Ammon's horn (tissue), 1 donor: Measurements from ENCODE around the gene BHLHE23.

ENCODE experiments used
- DNase-seq: peaks from one replicate; pipeline ENCODE4 v3.0.0-alpha.2; 2016; ENCODE audit warnings: low spot score

Gene BHLHE23

DNA sequence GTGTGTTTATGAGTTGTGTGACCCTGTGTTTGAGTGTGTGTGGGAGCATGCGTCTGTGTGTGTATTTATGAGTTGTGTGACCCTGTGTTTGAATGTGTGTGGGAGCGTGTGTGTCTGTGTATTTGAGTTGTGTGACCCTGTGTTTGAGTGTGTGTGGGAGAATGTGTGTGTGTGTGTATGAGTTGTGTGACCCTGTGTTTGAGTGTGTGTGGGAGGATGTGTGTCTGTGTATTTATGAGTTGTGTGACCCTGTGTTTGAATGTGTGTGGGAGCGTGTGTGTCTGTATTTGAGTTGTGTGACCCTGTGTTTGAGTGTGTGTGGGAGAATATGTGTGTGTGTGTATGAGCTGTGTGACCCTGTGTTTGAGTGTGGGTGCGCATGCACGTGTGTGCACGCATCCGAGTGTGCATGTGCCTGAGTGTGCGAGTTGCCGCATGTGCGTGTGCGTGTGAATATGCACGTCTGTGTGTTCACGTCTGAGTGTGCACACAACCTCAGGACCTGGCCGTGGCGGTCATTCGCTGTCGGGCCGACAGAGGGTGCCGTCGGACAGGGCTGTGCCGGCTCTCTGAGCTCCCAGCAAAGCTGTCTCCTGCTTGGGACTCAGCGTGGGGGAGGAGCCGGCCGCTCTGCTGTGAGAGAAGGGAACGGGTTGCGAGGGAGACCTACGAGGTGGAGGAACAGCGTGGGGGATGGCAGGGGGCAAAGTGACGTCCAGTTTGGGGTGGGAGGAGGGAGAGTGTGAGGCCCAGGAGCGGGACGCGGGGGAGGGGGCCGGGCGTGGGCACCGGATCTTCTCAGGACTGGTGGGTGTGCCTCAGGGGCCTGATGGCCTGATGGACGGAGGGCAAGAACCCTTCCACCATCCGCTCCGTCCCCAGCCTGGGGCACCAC, 34.6 kb downstream of the BHLHE23 start:
- peak; percentile 88 for DNase-seq

DNA sequence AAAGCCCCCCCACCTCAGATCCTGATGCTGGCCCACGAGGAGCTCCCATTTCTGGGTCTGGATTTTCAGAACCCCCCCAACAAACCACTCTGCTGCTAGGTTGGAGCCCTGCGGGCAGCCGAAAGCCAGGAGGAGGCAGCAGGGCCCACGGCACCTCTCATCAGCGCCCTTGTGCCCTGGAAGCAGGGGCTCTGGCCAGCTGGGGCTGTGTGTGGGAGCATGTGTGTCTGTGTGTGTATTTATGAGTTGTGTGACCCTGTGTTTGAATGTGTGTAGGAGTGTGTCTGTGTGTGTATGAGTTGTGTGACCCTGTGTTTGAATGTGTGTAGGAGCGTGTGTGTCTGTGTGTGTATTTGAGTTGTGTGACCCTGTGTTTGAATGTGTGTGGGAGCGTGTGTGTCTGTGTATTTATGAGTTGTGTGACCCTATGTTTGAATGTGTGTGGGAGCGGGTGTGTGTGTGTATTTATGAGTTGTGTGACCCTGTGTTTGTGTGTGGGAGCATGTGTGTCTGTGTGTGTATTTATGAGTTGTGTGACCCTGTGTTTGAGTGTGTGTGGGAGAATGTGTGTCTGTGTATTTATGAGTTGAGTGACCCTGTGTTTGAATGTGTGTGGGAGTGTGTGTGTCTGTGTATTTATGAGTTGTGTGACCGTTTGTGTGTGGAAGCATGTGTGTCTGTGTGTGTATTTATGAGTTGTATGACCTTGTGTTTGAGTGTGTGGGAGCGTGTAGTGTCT, 35.4 kb downstream of the BHLHE23 start:
- no peak for DNase-seq

DNA sequence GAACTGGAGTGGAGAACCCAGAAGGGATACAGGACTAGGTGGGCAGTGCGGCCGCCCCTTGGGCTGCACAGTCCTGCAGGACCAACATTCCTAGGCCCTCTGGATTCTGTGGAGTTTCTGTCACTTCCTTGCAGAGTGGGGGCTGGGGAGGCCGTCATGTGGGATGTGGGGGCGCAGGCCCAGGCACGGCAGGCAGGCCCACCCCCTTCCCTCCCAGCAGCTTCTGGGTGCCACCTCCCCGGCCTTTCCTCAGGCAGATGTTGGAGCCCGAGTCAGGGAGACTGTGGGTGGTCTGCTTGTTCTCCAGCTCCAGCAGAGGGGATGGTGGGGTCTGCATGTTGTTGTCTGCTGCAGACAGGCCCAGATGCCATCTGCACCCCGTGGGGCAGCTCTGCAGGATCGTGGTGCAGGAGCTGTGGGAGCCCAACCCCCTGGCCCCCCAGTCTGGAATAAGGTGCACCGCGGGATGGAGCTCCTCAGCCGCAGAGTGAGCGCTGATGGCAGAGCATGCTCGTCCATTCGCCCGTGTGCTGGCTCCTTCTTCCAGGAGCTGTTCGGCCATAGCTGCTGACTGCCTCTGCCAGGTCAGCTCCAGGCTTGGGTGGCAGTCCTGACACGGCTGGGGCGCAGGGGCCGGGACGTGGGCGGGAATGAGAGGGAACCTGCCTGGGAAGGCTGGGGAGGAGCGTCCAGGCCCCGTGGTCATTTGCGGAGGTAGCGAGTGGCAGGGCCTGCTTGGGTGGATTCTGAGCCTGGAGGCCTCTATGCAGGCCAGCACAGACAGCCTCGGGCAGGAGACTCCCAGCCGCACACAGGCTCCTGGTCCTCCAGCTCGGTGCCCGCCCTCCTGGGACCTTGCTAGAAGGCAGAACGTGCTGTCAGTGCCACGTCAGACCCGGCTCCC, 36.2 kb downstream of the BHLHE23 start:
- DNase-seq, result no peak

DNA sequence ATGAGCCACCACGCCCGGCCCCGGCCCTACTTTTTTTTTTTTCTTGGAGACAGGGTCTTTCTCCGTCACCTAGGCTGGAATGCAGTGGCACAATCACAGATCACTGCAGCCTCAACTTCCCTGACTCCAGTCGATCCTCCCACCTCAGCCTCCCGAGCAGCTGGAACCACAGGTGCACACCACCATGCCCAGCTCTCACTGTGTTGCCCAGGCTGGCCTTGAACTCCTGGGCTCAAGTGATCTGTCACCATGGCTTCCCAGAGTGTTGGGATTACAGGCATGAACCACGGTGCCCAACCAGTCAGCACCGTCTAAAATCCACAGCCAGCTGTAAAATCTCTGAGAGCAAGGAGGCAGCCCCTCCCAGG, 36.8 kb downstream of the BHLHE23 start:
- no peak for DNase-seq

DNA sequence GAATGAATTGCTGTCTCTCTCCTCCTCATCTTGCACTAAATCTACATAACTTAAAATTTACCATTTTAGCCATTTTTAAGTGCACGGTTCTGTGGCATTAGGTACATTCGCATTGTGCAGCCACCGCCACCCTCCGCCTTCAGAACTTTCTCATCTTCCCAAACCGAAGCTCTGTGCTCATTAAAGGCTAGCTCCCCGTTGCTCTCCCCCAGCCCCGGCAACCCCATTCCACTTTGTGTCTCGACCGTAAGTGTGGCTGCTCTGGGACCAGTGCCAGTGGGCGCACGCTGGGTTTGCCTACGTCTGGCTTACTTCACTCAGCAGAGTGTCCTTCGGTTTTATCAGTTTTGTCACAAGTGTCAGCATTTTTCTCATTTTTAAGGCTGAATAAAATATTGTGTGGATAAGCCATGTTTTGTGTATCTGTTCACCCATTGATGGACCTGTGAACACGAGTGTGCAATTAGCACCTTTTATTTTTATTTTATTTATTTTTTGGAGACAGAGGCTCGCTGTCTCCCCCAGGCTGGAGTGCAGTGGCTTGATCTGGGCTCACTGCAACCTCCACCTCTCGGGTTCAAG, 37.5 kb downstream of the BHLHE23 start:
- DNase-seq, result no peak

DNA sequence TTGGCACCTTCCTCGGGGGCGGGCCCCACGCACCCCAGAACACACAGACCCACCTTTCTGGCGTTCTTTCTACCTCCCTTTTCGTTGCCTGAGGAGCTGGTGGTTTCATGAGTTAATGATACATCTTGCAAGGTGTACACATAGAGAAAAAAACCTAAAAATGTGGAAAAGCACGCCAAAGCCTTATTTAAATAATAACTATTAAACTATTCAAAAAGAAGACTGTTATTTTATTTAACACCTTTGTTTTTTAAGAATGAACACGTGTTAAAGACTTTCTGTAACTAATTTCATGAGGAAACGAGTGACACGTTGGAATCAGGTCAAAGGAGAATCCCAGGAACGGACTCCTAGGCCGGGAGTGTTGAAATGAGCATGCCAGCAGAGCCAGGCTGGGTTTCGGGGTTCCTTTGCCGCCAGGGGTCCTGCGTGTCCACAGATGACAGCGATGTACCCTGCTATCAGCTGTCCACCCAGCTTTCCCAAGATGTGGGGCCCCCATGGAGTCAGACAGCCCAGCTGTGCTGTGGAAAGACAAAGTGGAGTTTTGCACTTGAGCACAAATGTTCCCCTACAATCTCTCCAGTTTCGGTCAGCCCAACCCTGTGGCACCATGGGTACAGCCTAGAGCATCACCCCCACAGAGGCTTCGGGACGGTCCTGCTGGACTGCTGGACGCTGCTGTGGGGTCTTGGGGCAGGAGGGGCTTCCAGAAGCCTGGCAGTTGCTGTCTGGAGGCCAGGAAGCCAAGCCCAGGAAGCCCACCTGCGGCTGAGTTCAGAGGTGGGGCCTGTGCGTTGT, 38.2 kb downstream of the BHLHE23 start:
- no peak for DNase-seq

DNA sequence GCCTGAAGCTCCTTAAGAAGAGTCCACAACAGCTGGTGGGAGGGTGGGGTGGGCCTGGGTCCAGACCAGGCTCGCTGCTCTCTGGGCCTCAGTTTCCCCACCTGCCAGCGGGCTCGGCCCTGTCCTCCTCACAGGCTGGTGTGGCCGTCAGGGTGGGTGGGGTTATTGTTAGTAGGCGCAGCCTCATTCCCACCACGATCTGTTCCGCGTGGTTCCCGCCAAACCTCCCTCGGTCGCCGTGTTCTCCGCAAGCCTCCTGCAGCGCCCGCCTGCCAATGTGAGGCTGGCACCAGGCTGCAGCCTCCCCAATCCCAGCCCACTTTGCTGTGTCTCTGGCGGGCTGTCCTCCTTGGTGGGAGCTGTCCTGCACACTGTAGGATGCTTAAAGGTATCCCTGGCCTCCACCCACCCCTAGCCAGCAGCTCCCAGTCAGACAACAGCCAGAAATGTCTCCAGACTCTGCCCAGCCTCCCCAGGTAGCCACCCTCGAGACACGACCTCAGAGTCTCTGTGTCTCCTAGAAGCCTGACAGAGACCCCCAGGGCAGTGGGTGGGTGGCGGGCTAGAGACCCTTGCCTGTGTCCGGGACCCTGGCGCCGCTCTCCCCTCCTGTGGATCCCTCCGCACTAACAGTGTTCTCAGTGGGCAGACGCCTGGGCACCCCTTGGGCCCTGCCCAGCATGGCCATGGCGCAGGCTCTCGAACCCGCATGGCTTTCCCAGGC, 39.0 kb downstream of the BHLHE23 start:
- DNase-seq, result no peak

DNA sequence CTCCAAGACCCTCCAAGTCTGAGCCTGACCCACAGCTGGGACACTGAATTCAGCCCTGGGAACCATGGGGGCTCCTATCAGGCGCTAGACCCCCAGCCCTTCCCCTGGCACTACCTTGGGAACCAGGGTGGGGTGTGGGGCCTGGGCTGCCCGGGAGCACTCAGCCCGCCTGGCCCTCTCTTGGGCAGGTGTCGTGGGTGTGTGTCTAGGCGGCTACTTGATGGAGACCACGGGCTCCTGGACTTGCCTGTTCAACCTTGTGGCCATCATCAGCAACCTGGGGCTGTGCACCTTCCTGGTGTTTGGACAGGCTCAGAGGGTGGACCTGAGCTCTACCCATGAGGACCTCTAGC, 39.6 kb downstream of the BHLHE23 start:
- DNase-seq, result no peak

DNA sequence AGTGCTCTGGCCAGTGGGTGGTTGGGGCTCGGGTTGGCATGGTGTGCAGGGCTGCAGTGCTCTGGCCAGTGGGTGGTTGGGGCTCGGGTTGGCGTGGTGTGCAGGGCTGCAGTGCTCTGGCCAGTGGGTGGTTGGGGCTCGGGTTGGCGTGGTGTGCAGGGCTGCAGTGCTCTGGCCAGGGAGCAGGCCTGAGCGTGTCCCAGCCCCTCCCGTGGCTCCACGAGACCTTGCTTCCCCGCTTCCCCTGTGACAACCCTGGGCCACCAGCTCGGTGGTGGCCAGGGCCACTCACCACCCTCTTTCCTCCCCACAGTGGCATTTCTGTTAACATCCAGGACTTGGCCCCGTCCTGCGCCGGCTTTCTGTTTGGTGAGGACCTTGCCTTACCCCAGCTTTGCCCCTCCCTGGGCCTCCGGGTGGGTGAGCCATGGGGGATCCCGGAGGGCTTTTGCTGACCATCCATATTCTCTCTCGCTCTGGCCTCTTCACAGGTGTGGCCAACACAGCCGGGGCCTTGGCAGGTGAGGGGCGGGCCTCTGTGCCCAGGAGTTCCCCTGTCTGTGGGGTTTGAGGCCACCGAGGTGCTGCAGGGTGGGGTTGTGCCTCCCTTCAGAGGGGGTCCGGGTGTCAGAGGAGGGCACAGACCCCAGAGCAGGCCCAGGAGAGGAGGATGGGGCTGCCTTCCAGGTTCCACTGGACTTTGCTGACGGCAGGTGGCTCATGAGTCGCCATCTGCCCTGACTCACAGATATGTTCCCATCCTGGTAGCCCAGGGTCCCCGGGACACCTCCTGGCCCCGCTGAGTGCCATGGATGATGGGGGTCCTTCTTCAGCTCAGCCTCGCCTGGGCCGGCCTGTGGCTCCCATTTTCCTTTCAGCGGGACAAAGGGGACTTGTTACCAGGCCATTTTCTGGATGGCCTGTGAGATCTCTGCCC, 40.3 kb downstream of the BHLHE23 start:
- DNase-seq, result no peak

DNA sequence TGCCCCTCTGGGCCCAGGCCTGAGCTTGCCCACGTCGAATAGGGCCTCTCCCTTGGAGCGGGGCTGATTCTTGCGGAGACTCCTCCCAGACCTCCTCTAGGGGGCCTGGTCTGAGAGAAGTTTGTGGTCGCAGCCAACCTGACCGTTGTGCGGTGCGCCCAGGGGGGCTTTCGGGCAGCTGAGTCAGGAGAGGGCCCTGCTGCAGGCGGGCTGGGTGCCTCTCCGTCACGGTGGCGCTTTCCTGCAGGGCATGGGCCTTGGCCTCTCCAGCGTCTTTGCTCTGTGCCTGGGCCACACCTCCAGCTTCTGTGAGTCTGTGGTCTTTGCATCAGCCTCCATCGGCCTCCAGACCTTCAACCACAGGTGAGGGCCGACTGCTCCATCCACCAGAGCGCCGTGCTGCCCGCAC, 41.4 kb downstream of the BHLHE23 start:
- DNase-seq, result no peak

DNA sequence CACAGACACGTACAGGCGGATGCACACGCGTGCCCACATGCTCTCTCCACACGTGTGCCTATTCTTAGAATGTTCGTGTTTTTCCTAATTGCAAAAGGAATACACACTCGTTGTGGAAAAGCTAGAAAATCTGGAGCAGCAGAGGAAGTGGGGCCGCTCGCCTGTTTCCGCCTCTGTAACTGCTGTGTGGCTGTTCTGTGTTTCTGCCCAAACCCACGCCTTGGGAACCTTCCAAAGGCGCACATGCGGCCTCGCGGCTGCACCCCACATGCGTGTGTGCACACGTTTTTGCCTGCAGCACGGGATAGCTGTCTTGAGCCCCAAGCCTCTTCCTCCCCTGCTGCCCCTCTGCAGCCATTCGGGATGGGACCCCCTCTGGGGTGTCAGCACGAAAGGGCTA, 42.1 kb downstream of the BHLHE23 start:
- DNase-seq, result peak; percentile 63

DNA sequence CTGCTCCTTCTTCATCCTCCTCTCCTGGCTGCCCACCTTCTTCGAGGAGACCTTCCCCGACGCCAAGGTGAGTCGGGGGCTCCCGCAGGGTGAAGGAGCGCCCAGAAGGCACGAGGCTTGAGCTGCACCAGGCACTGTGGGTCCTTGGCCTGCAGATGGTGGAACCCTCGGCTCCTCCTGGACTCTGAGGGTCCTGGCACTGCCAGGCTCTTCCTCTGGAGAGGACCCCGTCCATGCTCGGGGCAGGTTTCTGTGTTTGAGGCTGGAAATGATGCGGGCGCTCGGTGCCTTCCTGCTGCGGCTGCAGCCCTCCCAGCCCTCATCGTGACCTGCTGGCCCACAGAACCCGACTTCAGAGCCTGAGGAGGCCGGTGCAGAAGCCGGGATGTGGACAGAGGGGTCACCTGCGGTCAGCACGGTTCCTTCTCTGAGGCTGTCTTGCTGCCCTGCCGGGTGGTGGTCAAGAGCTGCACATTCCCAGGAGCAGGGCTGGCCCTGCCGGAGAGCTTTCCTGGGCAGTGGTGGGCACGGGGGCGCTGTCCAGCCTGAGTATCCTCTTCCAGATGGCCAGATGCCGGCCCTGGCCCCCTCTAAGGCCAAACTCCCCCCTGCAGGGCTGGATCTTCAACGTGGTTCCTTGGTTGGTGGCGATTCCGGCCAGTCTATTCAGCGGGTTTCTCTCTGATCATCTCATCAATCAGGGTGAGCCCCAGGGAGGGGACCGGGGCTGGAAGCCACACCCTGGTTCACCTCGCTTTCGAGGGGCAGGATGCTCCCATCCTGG, 43.0 kb downstream of the BHLHE23 start:
- DNase-seq, result no peak

DNA sequence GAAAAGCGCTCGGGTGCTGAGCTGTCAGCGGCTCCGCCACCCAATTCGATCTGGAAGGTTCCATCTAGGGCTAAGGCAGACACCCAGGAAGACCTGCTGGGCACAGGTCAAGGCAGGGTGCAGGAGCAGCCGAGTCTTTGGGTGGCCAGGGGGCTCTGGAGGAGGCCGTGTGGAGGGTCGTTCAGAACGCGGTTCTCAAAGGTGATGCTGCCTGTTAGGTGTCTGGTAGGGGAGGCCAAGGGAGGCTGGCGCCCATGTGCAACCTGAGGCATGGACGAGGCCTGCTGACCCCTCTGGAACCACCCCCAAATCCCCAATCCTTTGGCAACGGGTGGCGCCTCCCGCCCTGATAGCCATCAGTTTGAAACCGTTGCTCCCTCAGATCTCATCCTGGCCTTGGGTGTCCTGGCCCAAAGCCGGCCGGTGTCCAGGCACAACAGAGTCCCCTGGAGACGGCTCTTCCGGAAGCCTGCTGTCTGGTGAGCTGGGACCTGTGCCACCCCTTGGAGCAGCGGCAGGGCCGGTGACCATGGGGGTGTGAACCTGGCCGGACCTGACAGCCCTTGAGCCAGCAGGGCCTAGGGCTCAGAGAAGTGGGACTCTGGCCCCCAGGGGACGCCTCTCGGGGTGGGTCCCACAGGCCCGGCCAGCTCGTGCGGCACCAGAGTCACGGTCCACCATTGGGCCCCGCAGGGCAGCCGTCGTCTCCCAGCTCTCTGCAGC, 43.7 kb downstream of the BHLHE23 start:
- DNase-seq, result no peak

DNA sequence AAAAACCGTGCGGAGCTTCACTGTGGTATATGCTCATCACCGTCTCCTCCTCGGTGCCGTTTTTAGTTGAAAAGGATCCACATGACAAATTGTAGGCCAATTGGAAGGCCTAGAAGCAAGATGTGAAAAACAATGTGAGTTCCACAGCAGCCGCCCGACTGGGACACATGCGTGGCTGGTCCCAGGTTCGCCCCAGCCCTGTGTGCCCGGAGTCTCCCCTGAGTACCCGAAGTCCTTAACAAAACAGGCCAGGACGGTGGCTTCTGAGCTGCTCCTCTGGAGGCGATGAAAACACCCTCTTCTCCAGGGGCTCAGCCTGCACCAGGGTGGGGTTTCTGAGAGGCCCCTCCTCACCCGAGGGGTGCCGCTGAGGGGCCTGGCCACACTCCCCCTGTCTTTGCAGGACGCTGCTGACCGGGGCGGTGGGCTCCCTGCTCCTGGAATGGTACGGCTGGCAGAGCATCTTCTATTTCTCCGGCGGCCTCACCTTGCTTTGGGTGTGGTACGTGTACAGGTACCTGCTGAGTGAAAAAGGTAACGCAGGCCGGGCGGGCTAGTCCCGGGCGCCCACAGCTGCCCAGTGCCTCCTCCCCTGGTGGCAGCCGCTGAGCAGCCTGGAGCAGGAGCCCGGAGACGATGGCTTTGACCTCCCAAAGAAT, 44.4 kb downstream of the BHLHE23 start:
- DNase-seq, result no peak

DNA sequence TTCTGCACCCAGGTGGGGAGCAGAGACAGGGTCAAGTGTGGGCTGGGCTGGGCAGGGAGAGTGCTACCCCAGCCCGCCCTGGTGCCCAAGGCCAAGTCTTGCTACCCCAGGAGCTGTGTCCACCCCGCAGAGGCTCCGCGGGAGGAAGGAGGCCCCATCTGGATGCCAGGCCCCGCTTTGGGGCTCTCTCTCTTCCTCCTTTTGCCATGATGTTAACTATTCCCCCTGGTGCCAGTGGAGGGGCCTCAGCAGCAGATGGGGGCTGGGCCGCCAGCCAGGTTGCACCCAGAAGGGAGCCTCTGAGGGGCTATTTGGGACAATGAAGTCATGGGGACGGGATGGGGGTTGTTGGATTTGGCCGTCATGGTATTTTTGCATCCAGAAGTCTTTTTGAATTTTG, 45.0 kb downstream of the BHLHE23 start:
- DNase-seq, result no peak

DNA sequence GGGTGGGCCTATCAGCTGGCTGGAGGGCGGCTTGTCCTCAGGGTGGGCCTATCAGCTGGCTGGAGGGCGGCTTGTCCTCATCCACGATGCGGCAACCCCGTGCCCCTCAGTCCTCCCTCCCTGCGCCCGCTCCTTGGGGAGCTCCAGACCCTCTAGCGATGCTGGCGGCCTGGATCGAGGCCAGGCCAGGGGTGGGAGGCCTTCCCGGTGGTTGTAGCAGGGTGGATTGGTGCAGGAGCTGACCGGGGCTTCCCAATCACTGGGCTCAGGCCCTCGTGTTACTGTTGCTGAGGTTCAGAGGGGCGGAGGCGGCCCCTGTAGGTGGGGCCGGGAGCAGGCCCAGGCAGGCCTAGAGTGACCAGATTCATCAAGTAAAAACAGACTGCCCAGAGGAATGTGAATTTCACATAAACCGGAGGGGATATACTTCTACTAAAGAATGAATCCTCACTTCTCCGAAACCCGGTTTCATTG, 45.4 kb downstream of the BHLHE23 start:
- DNase-seq, result no peak
